Measurements from ENCODE around the gene ARAP3.
"Not testable (repeated sequence)": the region's sequence is repeated elsewhere in the genome, so short reads cannot be mapped to it uniquely, and the experiment has no call there.

The ARAP3 gene, protein sequence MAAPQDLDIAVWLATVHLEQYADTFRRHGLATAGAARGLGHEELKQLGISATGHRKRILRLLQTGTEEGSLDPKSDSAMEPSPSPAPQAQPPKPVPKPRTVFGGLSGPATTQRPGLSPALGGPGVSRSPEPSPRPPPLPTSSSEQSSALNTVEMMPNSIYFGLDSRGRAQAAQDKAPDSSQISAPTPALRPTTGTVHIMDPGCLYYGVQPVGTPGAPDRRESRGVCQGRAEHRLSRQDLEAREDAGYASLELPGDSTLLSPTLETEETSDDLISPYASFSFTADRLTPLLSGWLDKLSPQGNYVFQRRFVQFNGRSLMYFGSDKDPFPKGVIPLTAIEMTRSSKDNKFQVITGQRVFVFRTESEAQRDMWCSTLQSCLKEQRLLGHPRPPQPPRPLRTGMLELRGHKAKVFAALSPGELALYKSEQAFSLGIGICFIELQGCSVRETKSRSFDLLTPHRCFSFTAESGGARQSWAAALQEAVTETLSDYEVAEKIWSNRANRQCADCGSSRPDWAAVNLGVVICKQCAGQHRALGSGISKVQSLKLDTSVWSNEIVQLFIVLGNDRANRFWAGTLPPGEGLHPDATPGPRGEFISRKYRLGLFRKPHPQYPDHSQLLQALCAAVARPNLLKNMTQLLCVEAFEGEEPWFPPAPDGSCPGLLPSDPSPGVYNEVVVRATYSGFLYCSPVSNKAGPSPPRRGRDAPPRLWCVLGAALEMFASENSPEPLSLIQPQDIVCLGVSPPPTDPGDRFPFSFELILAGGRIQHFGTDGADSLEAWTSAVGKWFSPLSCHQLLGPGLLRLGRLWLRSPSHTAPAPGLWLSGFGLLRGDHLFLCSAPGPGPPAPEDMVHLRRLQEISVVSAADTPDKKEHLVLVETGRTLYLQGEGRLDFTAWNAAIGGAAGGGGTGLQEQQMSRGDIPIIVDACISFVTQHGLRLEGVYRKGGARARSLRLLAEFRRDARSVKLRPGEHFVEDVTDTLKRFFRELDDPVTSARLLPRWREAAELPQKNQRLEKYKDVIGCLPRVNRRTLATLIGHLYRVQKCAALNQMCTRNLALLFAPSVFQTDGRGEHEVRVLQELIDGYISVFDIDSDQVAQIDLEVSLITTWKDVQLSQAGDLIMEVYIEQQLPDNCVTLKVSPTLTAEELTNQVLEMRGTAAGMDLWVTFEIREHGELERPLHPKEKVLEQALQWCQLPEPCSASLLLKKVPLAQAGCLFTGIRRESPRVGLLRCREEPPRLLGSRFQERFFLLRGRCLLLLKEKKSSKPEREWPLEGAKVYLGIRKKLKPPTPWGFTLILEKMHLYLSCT (N-terminal part only)

DNA sequence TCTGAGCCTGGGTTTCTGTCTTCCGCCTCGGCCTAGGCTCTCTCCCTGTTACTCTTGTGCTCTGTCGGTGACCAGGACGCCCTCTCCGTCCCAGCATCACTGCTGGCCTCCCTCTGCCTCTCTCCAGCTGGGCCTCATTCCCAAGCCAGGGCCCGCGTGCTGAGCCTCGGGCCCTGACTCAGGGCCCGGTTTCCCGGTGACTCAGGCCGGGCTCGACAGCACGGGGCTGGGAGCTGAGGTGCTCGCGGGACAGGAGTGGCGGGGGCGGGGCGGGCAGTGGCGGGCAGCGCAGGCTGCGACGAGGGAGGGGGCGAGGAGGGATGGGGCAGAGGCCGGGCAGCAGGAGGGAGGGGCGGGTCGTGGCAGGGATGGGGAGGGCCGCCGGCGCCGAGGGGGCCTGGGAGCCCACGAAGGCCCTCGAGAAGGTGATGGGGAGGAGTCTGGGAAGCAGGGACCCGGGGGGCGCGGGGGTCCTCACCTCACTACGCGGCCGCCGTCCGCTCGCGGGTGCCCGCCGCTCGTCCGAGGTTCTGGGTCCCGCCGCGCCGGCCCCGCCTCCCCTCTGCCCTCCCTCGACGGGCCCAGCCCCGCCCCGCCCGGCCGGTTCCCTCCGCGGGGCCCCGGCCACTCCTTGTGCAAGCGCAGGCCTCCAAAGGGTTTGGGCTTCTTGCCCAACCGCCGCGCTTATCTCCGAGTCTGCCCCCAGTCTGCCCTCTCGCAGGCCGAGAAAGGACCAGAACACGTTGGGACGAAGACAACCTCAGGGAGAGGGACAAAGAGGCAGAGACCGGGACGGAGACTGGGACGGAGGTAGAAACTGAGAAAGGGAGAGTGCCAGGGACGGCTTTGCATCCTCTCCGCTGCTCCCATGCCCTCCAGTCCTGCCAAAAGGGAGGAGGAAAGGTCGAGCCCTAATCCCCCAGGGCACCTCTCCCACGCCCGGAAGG, at the start of gene ARAP3:
Gene ARAP3 (minus strand): TSS at position 536 of the 947 bp plus-strand sequence. CDS start 1,744 bp downstream, outside the sequence.
- TF ChIP-seq, protein P1, sequence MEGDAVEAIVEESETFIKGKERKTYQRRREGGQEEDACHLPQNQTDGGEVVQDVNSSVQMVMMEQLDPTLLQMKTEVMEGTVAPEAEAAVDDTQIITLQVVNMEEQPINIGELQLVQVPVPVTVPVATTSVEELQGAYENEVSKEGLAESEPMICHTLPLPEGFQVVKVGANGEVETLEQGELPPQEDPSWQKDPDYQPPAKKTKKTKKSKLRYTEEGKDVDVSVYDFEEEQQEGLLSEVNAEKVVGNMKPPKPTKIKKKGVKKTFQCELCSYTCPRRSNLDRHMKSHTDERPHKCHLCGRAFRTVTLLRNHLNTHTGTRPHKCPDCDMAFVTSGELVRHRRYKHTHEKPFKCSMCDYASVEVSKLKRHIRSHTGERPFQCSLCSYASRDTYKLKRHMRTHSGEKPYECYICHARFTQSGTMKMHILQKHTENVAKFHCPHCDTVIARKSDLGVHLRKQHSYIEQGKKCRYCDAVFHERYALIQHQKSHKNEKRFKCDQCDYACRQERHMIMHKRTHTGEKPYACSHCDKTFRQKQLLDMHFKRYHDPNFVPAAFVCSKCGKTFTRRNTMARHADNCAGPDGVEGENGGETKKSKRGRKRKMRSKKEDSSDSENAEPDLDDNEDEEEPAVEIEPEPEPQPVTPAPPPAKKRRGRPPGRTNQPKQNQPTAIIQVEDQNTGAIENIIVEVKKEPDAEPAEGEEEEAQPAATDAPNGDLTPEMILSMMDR (IDR thresholded peaks at IDR 0.05; ENCODE audit: borderline replicate concordance, insufficient read depth, low read depth, low read length) = no peak
- H3K4me3 ChIP-seq (ENCODE audit: low read depth, low read length) = no peak within 1 kb of the TSS

DNA sequence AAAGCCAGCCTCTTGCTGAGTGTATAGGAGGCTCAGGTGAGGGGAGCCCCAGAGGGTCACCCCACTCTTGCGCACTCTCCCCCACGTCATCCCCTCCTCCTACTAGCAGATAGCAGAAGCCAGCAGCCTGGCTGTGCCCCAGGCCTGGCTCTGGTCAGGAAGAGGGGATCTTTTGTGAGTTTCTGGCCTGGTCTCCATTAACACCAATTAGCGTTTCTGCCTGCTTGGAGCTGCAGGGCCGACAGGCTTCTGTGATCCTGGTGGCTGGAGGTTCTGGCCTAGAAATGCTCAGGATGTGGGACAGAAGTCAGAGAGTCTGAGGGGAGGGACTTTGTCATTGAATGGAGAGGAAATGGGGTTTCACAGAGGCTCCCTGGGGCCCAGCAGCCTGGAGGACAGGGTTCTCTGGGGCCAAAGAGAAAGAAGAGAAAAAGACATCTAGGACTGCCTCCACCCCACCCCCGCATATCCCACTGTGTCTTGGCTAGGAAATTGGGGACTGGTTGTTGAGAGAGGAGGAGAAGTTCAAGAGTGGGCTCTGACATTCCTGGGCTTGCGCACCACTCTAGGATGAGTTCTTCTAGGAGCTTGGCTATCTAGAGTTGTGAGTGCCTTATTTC, 47.5 kb upstream of the ARAP3 start:
- no peak overlapping the region for H3K4me3 ChIP-seq (ENCODE audit: low read depth, low read length)
- TF ChIP-seq, protein P1 (IDR thresholded peaks at IDR 0.05; ENCODE audit: borderline replicate concordance, insufficient read depth, low read depth, low read length) = no peak

DNA sequence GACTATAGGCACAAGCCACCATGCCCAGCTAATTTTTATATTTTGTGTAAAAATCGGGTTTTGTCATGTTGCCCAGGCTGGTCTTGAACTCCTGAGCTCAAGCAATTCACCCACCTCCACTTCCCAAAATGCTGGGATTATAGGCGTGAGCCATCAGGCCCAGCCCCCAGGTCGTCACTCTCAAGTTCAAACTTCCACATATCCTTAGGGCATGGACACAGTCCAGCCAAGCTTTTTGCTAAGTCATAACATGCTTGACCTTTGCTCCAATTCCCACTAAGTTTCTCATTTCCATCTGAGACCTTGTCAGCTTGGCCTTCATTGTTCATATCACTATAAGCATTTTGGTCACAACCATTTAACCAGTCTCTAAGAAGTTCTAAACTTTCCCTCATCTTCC, 43.9 kb upstream of the ARAP3 start:
- TF ChIP-seq, protein P1 (IDR thresholded peaks at IDR 0.05; ENCODE audit: borderline replicate concordance, insufficient read depth, low read depth, low read length) = no peak

DNA sequence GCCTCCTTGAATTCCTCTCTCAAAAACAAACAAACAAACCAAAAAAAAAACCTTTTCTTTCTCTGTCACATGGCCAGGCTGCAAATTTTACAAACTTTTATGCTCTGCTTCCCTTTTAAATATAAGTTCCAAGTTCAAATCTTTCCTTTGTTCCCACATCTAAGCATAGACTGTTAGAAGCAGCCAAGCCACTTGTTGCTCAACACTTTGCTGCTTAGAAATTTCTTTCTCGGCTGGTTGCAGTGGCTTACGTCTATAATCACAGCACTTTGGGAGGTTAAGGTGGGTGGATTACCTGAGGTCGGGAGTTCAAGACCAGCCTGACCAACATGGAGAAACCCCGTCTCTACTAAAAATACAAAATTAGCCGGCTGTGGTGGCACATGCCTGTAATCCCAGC, 43.1 kb upstream of the ARAP3 start:
- not testable (repeated sequence) for H3K4me3 ChIP-seq (ENCODE audit: low read depth, low read length)

More for the DNA sequence above, 43.9 kb upstream of the ARAP3 start:
- H3K4me3 ChIP-seq (ENCODE audit: low read depth, low read length) = no peak overlapping the region

DNA sequence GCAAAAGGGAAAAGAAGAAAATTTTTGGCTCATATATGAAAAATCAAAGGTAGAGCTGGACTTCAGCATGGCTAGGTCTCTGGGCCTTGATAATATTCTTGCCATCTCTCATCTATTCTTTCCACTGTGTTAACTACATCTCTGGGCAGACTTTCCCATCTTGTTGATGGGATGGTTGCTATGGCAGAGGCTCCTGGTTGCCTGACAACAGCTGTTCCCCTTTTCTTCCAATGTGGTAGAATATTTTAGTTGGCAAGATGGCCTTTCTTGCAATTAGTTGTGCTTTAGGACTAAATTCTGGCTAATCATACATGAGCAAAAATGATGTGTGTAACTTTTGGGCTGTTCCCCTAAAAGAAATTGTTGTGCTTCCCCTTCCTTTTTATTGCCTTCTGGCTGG, 40.2 kb upstream of the ARAP3 start:
- TF ChIP-seq, protein P1 (IDR thresholded peaks at IDR 0.05; ENCODE audit: borderline replicate concordance, insufficient read depth, low read depth, low read length) = no peak
- no peak overlapping the region for H3K4me3 ChIP-seq (ENCODE audit: low read depth, low read length)

DNA sequence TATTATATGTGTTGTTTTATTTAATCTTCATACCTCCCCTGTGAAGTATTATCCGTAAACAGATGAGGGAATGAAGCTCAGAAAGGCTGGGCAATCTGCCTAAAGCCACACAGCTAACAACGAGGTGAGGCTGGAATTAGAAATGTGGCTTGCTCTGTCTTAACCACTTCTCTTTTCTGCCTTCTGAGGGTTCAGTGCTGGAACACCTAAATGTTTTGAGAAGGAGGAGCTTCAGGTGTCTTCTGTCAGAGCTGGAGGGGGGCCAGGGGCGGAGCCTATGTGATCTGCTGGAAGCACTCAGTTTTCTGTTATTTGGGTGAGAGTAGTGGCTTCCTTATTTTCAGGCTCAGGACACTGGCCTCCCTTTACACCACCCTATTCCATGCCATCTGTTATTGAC, 35.0 kb upstream of the ARAP3 start:
- no peak overlapping the region for H3K4me3 ChIP-seq (ENCODE audit: low read depth, low read length)
- TF ChIP-seq, protein P1 (IDR thresholded peaks at IDR 0.05; ENCODE audit: borderline replicate concordance, insufficient read depth, low read depth, low read length) = no peak
